Measurements from ENCODE around the gene GPRASP1.

DNA sequence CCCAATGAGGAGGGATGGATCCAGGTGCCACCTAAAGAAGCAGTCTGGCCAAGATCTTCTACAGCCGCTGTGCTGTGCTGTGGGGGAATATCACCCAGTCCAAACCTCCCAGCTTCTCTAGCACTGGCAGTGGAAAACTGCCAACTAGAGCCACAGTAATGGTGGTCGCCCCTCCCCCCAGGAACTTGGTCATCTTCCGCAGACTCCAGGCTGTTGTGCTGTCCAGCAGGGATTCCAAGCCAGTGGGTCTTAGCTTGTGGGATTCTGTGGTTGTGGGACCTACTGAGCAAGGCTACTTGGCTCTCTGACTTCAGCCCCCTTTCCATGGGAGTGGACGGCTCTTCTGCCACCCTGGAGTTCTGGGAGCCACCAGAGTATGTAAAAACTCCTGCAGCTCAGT lies 18.2 kb downstream of the GPRASP1 start:
- TF ChIP-seq, protein P1, sequence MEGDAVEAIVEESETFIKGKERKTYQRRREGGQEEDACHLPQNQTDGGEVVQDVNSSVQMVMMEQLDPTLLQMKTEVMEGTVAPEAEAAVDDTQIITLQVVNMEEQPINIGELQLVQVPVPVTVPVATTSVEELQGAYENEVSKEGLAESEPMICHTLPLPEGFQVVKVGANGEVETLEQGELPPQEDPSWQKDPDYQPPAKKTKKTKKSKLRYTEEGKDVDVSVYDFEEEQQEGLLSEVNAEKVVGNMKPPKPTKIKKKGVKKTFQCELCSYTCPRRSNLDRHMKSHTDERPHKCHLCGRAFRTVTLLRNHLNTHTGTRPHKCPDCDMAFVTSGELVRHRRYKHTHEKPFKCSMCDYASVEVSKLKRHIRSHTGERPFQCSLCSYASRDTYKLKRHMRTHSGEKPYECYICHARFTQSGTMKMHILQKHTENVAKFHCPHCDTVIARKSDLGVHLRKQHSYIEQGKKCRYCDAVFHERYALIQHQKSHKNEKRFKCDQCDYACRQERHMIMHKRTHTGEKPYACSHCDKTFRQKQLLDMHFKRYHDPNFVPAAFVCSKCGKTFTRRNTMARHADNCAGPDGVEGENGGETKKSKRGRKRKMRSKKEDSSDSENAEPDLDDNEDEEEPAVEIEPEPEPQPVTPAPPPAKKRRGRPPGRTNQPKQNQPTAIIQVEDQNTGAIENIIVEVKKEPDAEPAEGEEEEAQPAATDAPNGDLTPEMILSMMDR (IDR thresholded peaks at IDR 0.05; ENCODE audit: borderline replicate concordance, extremely low read depth, low read length, poor library complexity, severe bottlenecking), result no peak
- no peak for TF ChIP-seq EZH2 (IDR thresholded peaks at IDR 0.05; ENCODE audit: borderline replicate concordance, low read depth, low read length, severe bottlenecking)
